ENCODE data around the gene USP48.
"Not testable (repeated sequence)": the region's sequence is repeated elsewhere in the genome, so short reads cannot be mapped to it uniquely, and the experiment has no call there.

The USP48 gene

DNA sequence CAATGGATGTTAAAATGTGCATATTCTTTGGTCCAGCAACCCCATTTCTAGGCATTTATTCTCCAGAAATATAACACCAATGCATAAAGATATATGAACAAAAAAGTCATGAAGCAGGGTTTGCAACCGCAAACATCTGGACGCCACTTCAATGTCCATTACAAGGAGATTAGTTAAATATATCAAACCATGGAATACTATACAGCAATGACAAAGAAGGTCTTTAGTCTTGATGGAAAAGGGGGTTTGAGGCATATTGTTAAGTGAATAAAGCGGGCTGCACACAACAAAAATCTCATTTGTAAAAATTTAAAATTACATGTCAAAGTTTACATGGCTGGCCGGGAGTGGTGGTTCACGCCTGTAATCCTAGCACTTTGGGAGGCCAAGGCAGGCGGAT is 145.4 kb downstream of the USP48 start:
- TF ChIP-seq, protein P1, sequence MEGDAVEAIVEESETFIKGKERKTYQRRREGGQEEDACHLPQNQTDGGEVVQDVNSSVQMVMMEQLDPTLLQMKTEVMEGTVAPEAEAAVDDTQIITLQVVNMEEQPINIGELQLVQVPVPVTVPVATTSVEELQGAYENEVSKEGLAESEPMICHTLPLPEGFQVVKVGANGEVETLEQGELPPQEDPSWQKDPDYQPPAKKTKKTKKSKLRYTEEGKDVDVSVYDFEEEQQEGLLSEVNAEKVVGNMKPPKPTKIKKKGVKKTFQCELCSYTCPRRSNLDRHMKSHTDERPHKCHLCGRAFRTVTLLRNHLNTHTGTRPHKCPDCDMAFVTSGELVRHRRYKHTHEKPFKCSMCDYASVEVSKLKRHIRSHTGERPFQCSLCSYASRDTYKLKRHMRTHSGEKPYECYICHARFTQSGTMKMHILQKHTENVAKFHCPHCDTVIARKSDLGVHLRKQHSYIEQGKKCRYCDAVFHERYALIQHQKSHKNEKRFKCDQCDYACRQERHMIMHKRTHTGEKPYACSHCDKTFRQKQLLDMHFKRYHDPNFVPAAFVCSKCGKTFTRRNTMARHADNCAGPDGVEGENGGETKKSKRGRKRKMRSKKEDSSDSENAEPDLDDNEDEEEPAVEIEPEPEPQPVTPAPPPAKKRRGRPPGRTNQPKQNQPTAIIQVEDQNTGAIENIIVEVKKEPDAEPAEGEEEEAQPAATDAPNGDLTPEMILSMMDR (IDR thresholded peaks at IDR 0.05; ENCODE audit: low read depth, low read length): no peak
- in situ Hi-C loops (cut with HindIII; ENCODE audit: low sequenced_read_pairs): no loop called here
- no peak overlapping the region for H3K4me3 ChIP-seq (ENCODE audit: low read depth, low read length)
- DNase-seq (ENCODE audit: low read depth, low spot score): no peak

GRCh38 chr1:21636029-21636428 is 146.9 kb downstream of the USP48 start:
- DNase-seq (ENCODE audit: low read depth, low spot score): no peak
- in situ Hi-C loops (cut with HindIII; ENCODE audit: low sequenced_read_pairs): no loop called here
- TF ChIP-seq, protein P1 (IDR thresholded peaks at IDR 0.05; ENCODE audit: low read depth, low read length): no peak
- H3K4me3 ChIP-seq (ENCODE audit: low read depth, low read length): no peak overlapping the region

- TF ChIP-seq, protein P1 (IDR thresholded peaks at IDR 0.05; ENCODE audit: low read depth, low read length): no peak
- no peak for DNase-seq (ENCODE audit: low read depth, low spot score)
- in situ Hi-C loops (cut with HindIII; ENCODE audit: low sequenced_read_pairs): no loop called here
- no peak overlapping the region for H3K4me3 ChIP-seq (ENCODE audit: low read depth, low read length)
These were observed 148.0 kb downstream of the USP48 start for GRCh38 chr1:21634806-21635535.

DNA sequence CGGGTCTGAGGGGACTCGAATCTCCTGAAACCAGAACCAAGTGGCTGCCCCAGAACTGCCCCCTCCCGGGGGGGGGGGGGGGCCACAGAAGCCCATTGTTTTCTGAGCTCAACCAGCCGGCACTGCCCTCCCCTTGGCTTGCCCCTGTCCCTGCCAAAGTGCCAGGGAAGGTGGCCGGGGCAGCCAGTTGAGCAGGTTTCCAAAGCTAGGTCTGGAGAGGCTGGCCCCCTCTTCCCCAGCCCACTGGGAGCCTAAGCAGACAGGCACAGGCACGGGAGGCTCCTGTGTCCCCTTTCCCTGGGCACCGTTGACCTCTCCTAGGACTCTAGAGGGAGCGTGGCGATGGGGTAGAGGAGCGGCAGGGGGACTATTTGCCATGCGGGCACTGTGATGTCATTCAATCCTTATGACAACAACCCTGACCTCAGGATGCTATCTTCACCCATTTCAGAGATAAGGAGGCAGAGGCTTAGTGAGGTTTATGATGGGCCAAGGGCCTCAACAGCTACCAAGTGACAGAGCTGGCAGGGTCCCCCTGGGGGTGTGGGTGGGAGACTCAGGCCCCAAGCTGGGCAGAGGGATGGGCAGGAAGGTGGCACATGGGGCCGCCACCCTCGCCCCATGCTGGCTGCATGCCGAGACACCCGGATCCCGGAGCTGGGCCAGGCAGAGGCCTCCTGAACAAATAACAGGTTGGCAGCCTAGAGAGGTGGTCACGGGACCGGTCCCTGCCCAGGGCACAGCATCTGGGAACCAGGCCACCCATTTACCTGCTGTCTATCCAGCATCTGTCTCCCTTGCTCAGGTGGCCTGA is 148.8 kb downstream of the USP48 start:
- TF ChIP-seq, protein P1 (IDR thresholded peaks at IDR 0.05; ENCODE audit: low read depth, low read length): no peak
- DNase-seq (ENCODE audit: low read depth, low spot score): no peak
- no peak overlapping the region for H3K4me3 ChIP-seq (ENCODE audit: low read depth, low read length)
- in situ Hi-C loops (cut with HindIII; ENCODE audit: low sequenced_read_pairs): no loop called here

GRCh38 chr1:21633141-21633755 is 149.7 kb downstream of the USP48 start:
- H3K4me3 ChIP-seq (ENCODE audit: low read depth, low read length): no peak overlapping the region
- DNase-seq (ENCODE audit: low read depth, low spot score): no peak
- TF ChIP-seq, protein P1 (IDR thresholded peaks at IDR 0.05; ENCODE audit: low read depth, low read length): no peak
- in situ Hi-C loops (cut with HindIII; ENCODE audit: low sequenced_read_pairs): no loop called here

DNA sequence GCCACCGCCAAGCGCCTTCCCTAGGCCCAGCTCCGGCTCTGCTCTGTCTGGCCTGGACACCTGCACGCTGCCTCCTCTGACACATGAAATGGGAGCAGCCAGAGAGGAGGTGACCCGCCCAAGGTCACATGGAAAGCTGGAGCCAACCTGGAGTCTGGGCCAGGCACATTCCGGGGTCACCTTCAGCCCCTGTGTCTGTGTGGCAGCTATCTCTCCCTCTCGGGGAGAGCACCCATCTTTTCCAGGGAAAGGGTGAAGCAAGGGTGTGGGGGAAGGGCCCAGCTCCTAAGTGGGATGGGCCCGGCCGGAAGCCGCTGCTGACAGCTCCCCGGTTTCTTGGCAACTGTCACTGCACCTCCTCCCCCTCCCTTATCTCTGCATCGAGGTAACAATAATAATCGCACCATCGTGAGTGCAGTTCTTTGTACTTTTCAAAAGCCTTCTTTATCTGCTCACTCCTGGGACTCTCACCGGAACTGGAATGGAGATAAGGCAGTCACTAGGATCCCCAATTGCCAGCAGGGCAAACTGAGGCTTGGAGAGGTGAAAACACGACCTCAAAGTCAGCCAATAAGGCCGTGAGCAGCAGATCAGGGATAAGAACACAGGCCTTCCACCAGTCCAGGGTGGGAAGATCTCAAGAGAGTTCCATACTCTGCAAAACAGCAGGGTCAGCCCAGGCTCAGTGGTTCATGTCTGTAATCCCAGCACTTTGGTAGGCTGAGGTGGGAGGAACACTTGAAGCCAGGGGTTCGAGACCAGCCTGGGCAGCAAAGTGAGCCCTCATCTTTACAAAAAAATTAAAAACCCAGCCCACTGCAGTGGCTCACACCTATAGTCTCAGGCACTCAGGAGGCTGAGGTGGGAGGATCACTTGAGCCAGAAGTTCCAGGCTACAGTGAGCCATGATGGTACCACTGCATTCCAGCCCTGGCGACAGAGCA is 150.7 kb downstream of the USP48 start:
- in situ Hi-C loops (cut with HindIII; ENCODE audit: low sequenced_read_pairs): no loop called here
- DNase-seq (ENCODE audit: low read depth, low spot score): no peak
- TF ChIP-seq, protein P1 (IDR thresholded peaks at IDR 0.05; ENCODE audit: low read depth, low read length): no peak
- no peak overlapping the region for H3K4me3 ChIP-seq (ENCODE audit: low read depth, low read length)

GRCh38 chr1:21631590-21631943 is 151.4 kb downstream of the USP48 start:
- DNase-seq (ENCODE audit: low read depth, low spot score); in situ Hi-C loops (cut with HindIII; ENCODE audit: low sequenced_read_pairs); H3K4me3 ChIP-seq (ENCODE audit: low read depth, low read length): not testable (repeated sequence)

Data from astrocyte of the spinal cord (primary cell).